Left lung (tissue), 10 donors: ENCODE data around the gene VARS1. TPM values are rescaled to one million over a fixed set of nuclear protein-coding genes. Genes with fewer than 3 reads are reported as not detected.
"Not testable (repeated sequence)": the region's sequence is repeated elsewhere in the genome, so short reads cannot be mapped to it uniquely, and the experiment has no call there.

Experiments used
- ATAC-seq: fragments of 200-7000 bp; cut with Tn5 transposase; one replicate; pipeline ENCODE4 v1.9.1; 2020; ENCODE audit warnings: moderate library complexity
- DNase-seq, 4 donors: peaks; one replicate each; pipeline ENCODE4 v3.0.0-alpha.2; 2013 to 2020
- H3K27ac ChIP-seq, 2 donors: fragments of 200-600 bp; sonication (generic) in 1 of 2; one replicate each; pipeline versions ENCODE4 v1.5.0 to v1.8.0; 2020 to 2021
- H3K27me3 ChIP-seq, 2 donors: fragments of 200-600 bp; sonication (generic) in 1 of 2; one replicate each; pipeline versions ENCODE4 v1.5.0 to v1.8.0; 2020 to 2021
- H3K36me3 ChIP-seq, 2 donors: fragments of 200-600 bp; sonication (generic) in 1 of 2; one replicate each; pipeline versions ENCODE4 v1.5.0 to v1.8.0; 2020 to 2021
- H3K4me1 ChIP-seq, 2 donors: fragments of 200-600 bp; one replicate each; pipeline ENCODE4 v1.8.0; 2021
- H3K4me3 ChIP-seq, 2 donors: fragments of 200-600 bp; sonication (generic) in 1 of 2; one replicate each; pipeline versions ENCODE4 v1.5.0 to v1.8.0; 2020 to 2021; ENCODE audit warnings: mild to moderate bottlenecking in 1 of 2
- H3K9me3 ChIP-seq, 2 donors: fragments of 200-600 bp; sonication (generic) in 1 of 2; one replicate each; pipeline versions ENCODE4 v1.5.0 to v1.8.0; 2020 to 2021
- intact Hi-C, 2 donors: fragments of 100-400 bp; cut with DNase I; formaldehyde crosslinking; loops; one replicate each; pipeline versions ENCODE4 v1.11.2 to v1.14.2; 2022
- polyA plus RNA-seq, 6 donors: library from polyadenylated mRNA; unstranded; fragments of 120-200 nt; gene quantifications; one replicate each; pipeline ENCODE4 v1.2.1, GENCODE V29; 2013; ENCODE audit not compliant: insufficient read length in 6 of 6
- total RNA-seq, 2 donors: library from RNA; stranded (reverse); fragmentation: NEBNext Ultra II Directional; extraction: Animal tissue kit (Norgen Biotek cat#: 25700); gene quantifications; one replicate each; pipeline ENCODE4 v1.2.1, GENCODE V29; 2021
- TF ChIP-seq, protein P1 (sequence below), 2 donors: fragments of 200-600 bp; sonication (generic) in 1 of 2; IDR thresholded peaks; one replicate each; pipeline versions ENCODE4 v1.5.0 to v1.8.0; 2021; ENCODE audit warnings: antibody characterized with exemption in 2 of 2
- donor health status: DM: no; HTN: yes; CAD: no.
- donor health status: DM: no; HTN: no; CAD: no.

Gene VARS1
- total and polyA plus RNA-seq, 8 donors = 38.4 to 103 (median 46.6) TPM

DNA sequence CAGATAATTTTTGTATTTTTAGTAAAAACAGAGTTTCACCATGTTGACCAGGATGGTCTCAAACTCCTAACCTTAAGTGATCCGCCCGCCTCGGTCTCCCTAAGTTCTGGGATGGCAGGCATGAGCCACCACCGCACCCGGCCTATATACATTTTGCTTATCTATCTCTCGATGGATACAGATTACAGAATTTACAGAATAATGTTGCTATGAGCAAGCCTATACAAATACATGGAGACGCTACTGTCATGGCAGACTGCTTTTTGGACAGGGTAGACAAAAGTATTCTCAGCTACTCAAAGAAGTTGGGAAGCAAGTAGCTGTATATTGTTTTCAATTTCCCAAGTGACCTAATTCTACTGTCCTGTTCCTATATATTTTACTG lies 17.9 kb upstream of the VARS1 start:
- intact Hi-C loops = no loop called here
- no peak for DNase-seq
- TF ChIP-seq, protein P1, sequence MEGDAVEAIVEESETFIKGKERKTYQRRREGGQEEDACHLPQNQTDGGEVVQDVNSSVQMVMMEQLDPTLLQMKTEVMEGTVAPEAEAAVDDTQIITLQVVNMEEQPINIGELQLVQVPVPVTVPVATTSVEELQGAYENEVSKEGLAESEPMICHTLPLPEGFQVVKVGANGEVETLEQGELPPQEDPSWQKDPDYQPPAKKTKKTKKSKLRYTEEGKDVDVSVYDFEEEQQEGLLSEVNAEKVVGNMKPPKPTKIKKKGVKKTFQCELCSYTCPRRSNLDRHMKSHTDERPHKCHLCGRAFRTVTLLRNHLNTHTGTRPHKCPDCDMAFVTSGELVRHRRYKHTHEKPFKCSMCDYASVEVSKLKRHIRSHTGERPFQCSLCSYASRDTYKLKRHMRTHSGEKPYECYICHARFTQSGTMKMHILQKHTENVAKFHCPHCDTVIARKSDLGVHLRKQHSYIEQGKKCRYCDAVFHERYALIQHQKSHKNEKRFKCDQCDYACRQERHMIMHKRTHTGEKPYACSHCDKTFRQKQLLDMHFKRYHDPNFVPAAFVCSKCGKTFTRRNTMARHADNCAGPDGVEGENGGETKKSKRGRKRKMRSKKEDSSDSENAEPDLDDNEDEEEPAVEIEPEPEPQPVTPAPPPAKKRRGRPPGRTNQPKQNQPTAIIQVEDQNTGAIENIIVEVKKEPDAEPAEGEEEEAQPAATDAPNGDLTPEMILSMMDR (IDR thresholded peaks at IDR 0.05) = no peak
- Histone ChIP-seq H3K36me3 (no peaks in the 10 kb centered on the region), H3K27me3 (no peaks in the 10 kb centered on the region), H3K4me1 (peaks cover 12 to 35% of the 10 kb centered on the region in 2 donors), H3K27ac (peak overlapping the region; percentile 96 to 100), H3K9me3 (no peaks in the 10 kb centered on the region), H3K4me3 (peak overlapping the region in 1 of 2 donors; percentile 56)
- no peak for ATAC-seq

DNA sequence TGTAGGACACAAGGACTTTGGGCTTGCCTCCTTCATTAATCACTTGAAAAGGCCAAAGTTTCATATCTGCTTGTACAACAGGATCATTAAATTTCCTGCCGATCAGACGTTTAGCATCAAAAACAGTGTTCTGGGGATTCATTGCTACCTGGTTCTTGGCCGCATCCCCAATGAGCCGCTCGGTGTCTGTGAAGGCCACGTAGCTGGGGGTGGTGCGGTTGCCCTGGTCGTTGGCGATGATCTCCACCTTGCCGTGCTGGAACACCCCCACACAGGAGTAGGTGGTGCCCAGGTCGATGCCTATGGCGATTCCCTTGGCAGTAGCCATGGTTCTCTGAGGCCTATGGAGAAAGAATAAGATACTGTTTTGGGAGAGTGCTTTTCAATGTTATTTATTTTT lies 16.1 kb upstream of the VARS1 start:
- ATAC-seq = no peak
- Histone ChIP-seq H3K27ac (no peak overlapping the region), H3K9me3 (no peaks in the 10 kb centered on the region), H3K27me3 (no peaks in the 10 kb centered on the region), H3K4me3 (no peak overlapping the region), H3K4me1 (peaks cover 9 to 31% of the 10 kb centered on the region in 2 donors), H3K36me3 (no peaks in the 10 kb centered on the region)
- no peak for DNase-seq
- intact Hi-C loops = no loop called here
- TF ChIP-seq, protein P1 (IDR thresholded peaks at IDR 0.05) = no peak

DNA sequence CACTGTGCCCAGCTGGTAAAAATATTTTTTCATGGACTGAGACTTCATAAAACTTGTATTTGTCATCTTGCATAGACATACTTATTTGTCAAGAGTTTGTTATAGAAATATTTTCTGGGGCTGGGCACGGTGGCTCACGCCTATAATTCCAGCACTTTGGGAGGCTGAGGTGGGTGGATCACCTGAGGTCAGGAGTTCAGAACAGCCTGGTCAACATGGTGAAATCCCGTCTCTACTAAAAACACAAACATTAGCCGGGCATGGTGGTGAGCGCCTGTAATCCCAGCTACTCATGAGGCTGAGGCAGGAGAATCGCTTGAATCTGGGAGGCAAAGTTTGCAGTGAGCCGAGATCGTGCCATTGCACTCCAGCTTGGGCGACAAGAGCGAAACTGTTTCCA lies 13.0 kb upstream of the VARS1 start:
- intact Hi-C loops, H3K27me3 ChIP-seq, H3K4me3 ChIP-seq, DNase-seq, H3K27ac ChIP-seq, H3K9me3 ChIP-seq, H3K36me3 ChIP-seq, ATAC-seq: not testable (repeated sequence)
- peaks cover 11 to 38% of the 10 kb centered on the region in 2 donors for H3K4me1 ChIP-seq

DNA sequence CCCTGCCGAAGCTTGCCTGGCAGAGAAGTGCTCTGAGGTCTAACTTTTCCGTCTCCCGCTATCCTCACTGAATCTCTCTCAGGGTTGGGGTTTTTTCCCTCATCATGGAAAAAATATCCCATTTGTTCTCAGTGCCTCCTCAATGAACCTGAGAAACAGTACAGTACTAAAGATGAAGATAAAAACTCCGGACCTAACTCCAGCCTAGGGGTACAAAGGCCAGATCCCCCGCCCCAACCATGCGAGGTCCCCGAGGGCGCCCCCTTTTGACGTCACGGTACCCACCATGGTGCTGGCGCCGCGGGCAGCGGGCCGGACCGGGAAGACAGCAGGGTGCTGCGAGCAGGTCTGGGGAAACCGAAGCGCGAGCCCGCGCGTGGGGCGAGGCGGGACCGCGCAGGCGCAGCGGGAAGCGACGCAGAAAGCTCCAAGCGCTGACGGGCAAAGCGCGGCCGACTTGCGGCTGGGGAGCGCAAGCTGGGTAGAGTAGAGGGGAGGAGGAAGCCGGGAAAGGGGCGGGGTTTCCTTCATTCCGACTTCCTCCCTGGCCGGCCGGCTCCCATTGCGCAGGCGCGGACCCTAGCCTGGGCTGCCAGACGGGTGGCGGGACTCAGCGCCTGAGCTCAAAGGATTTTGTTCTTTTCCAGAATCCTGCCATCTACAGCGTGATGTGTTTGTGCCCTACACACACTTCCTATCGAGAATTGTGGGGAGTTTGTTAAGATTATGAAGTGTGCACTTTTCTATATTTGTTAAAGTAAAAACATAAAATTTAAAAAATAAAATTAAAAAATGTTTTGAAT lies 11.1 kb upstream of the VARS1 start, which contains the start of gene LSM2:
TSS of gene LSM2 (minus strand) at position 497 of the 803 bp plus-strand sequence. CDS start at position 288, 209 bp downstream.
- no peaks in the 10 kb centered on the region for H3K9me3 ChIP-seq
- peaks cover 0 to 25% of the 10 kb centered on the region in 2 donors for H3K36me3 ChIP-seq
- H3K4me3 ChIP-seq = peak within 1 kb of the TSS; percentile 66
- TF ChIP-seq, protein P1 (IDR thresholded peaks at IDR 0.05) = peak in 1 of 2 donors; percentile 35
- peak within 1 kb of the TSS; percentile 90 to 96 for H3K27ac ChIP-seq
- H3K27me3 ChIP-seq = no peaks in the 10 kb centered on the region
- DNase-seq (peak; percentile 97 to 100 (median 98)), ATAC-seq (peak; percentile 99)
- intact Hi-C loops = no loop called here
- H3K4me1 ChIP-seq = peaks cover 7 to 26% of the 10 kb centered on the region in 2 donors

DNA sequence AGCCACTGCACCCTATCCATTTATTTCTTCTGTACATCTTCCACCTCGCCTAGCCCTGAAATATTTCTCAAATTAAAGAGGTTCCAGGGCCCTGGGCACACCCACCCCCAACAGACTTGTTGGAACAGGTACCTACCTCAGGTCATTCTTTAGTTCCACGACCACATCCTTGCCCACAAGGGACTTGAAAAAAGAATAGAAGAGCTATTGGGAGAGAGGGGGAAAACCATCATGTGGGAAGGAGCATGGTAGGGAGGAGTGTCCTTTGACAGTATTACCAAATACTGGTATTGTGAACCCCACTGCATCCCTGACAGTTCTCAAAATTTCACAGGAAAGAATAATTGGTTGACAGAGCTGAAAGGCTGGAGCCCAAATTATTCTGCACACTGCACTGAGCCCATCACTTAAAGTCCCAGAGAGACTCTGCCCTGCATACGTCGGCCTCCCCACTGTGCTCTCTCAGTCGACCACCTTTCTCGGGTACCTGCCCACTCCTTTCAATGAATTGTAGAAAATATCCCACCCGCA lies 10.5 kb upstream of the VARS1 start:
- no peak for DNase-seq
- no peaks in the 10 kb centered on the region for H3K9me3 ChIP-seq
- intact Hi-C loops = no loop called here
- ATAC-seq = peak; percentile 6
- TF ChIP-seq, protein P1 (IDR thresholded peaks at IDR 0.05) = no peak
- peak overlapping the region; percentile 66 for H3K4me3 ChIP-seq
- H3K36me3 ChIP-seq = peaks cover 0 to 30% of the 10 kb centered on the region in 2 donors
- H3K27me3 ChIP-seq = no peaks in the 10 kb centered on the region
- H3K27ac ChIP-seq = peak overlapping the region; percentile 90 to 96
- H3K4me1 ChIP-seq = peaks cover 7 to 26% of the 10 kb centered on the region in 2 donors

DNA sequence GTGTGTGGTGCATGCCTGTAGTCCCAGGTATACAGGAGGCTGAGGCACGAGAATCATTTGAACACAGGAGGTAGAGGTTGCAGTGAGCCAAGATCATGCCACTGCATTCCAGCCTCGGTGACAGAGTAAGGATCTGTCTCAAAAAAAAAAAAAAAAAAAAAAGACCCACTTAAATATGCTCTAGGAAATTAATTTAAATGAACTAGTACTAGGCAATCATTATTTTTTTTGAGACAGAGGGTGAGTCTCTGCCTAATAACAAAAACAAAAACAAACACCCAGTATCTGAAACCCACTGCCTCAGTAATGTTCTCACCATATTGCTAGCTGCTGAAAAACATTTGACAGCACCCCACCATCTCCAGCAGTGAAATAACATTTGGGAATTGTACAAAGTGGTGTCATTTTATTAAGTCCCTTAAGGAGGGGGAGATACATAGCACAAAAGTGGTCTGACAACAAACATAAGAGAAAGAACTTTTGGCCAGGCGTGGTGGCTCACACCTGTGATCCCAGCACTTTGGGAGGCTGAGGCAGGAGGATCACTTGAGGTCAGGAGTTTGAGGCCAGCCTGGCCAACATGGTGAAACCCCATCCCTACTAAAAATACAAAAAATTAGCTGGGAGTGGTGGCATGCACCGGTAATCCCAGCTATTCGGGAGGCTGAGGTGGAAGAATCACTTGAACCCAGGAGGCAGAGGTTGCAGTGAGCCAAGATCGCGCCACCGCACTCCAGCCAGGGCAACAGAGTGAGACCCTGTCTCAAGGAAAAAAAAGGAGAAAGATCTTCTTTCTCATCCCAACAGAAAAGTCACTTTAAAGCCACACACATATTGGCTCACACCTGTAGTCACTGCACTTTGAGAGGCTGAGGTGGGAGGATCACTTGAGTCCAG lies 5.7 kb upstream of the VARS1 start:
- intact Hi-C loops, H3K9me3 ChIP-seq, H3K27ac ChIP-seq, H3K27me3 ChIP-seq, DNase-seq, H3K4me3 ChIP-seq, ATAC-seq: not testable (repeated sequence)
- peaks cover 0 to 36% of the 10 kb centered on the region in 2 donors for H3K36me3 ChIP-seq
- peaks cover 8 to 34% of the 10 kb centered on the region in 2 donors for H3K4me1 ChIP-seq
